ENCODE results near the gene ASTN2. TPM values are rescaled to one million over a fixed set of nuclear protein-coding genes. Genes with fewer than 3 reads are reported as not detected.

Gene ASTN2
- total and polyA plus RNA-seq, 10 donors: 0.87 to 6.1 (median 3.7) TPM

DNA sequence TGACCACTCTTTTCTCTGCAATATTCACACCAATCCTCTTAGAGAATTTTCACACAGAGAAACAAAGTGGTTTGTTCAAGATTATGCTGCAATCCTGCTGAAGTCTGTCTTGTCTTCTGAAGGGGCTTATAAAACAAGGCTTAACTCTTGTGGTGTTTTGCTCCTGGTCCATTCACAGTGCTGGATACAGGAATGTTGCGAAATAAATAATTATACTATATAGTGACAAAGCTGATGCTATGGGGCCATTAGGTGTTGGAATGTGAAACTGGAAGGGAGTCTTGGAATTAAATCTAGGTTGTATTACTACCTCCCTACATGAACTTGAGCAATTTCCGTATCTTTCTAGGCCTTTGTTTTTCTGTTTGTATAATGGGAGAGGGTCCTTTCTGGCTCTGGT is 557.5 kb downstream of the ASTN2 start:
- TF ChIP-seq POLR2AphosphoS5 (IDR thresholded peaks at IDR 0.05) (no peak), POLR2A (IDR thresholded peaks at IDR 0.05) (no peak)
- TF ChIP-seq, protein P1, sequence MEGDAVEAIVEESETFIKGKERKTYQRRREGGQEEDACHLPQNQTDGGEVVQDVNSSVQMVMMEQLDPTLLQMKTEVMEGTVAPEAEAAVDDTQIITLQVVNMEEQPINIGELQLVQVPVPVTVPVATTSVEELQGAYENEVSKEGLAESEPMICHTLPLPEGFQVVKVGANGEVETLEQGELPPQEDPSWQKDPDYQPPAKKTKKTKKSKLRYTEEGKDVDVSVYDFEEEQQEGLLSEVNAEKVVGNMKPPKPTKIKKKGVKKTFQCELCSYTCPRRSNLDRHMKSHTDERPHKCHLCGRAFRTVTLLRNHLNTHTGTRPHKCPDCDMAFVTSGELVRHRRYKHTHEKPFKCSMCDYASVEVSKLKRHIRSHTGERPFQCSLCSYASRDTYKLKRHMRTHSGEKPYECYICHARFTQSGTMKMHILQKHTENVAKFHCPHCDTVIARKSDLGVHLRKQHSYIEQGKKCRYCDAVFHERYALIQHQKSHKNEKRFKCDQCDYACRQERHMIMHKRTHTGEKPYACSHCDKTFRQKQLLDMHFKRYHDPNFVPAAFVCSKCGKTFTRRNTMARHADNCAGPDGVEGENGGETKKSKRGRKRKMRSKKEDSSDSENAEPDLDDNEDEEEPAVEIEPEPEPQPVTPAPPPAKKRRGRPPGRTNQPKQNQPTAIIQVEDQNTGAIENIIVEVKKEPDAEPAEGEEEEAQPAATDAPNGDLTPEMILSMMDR (IDR thresholded peaks at IDR 0.05 in 8 of 11, conservative IDR thresholded peaks at IDR 0.05 in 3 of 11): no peak
- Histone ChIP-seq H3K9me3 (no peaks in the 10 kb centered on the region), H3K4me3 (no peak overlapping the region), H3K27me3 (replicated peaks in 1 of 7) (no peaks in the 10 kb centered on the region), H3K27ac (no peak overlapping the region), H3K4me1 (peaks cover 0 to 5% (median 0%) of the 10 kb centered on the region in 6 donors), H3K36me3 (no peaks in the 10 kb centered on the region)
- DNase-seq: no peak
- WGBS, 5 donors: 67 to 94% (median 87%) methylated on average over 2 of the region's 2 CpGs
- intact Hi-C loops (cut with DNase I; ENCODE audit: low total_unique reads): no loop called here

DNA sequence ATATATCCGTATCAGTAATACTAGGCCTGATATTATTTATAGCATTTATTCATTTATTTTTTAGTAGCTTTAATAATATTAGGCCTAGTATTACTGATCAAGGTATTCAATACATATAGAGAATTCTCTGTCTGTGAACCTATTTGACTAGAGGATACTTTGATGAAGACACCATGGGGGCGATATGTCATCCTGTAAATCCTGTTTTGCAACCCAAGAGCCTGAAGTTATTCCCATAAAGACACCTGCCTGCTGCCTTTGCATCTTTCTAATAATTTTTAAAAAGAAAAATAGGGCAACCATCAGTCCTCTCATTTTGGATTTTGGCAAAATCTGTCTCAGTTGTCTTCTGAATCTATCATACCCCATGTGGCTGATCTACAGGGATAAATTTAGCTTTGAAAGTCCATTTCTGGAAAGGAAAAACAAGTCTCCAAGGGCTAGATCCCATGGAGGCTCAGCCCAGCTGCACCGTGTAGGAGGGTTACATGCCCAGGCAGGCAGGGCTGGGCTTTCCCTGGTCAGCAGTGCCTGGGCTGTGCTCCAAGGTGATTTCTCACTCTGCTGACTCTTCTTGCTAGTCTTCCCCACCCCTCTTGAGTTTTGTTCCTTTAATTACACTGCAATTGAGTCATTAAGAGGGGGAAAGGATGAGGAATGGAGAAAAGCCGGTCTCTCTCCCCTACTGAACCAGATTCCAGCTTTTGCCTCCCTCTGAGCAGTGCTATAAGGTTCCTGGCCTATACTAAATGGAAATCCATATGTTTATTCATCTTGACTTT is 558.8 kb downstream of the ASTN2 start:
- no peak overlapping the region for H3K27ac ChIP-seq
- DNase-seq: no peak
- TF ChIP-seq POLR2A (IDR thresholded peaks at IDR 0.05): no peak
- no peak for TF ChIP-seq POLR2AphosphoS5 (IDR thresholded peaks at IDR 0.05)
- TF ChIP-seq, protein P1 (IDR thresholded peaks at IDR 0.05 in 8 of 11, conservative IDR thresholded peaks at IDR 0.05 in 3 of 11): no peak

DNA sequence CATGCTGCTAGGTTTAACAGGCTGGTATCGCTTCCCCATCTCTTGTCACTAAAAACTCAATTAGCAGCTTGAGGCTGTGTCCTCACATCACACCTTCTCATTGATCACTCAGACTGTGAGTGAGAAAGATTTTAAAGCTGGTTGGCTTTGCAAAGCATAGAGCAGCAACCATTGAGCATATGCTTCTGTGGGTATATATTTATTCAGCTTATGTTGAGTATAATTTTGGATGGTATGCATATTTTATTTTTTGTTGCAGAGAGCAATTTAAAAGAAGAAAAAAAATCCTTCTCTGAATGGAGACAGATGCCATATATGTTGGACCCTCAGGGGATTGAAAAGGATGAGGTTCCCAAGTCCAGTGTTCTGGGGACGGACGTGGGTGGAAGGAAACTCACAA is 565.1 kb downstream of the ASTN2 start:
- H3K9me3 ChIP-seq: no peaks in the 10 kb centered on the region
- no peak overlapping the region for H3K27ac ChIP-seq
- DNase-seq: no peak
- TF ChIP-seq POLR2AphosphoS5 (IDR thresholded peaks at IDR 0.05) (no peak), POLR2A (IDR thresholded peaks at IDR 0.05) (no peak)
- TF ChIP-seq, protein P1 (IDR thresholded peaks at IDR 0.05 in 8 of 11, conservative IDR thresholded peaks at IDR 0.05 in 3 of 11): no peak
- H3K36me3 ChIP-seq: no peaks in the 10 kb centered on the region
- intact Hi-C loops (cut with DNase I; ENCODE audit: low total_unique reads): no loop called here
- no peaks in the 10 kb centered on the region for H3K27me3 ChIP-seq (replicated peaks in 1 of 7)
- WGBS, 5 donors: 55 to 86% (median 65%) methylated on average over 3 of the region's 3 CpGs
- H3K4me3 ChIP-seq: no peak overlapping the region
- no peaks in the 10 kb centered on the region for H3K4me1 ChIP-seq

More for the DNA sequence above, 558.8 kb downstream of the ASTN2 start:
- H3K4me1 ChIP-seq: peaks cover 0 to 5% (median 0%) of the 10 kb centered on the region in 6 donors
- intact Hi-C loops (cut with DNase I; ENCODE audit: low total_unique reads): no loop called here
- WGBS, 5 donors: 45 to 87% (median 63%) methylated on average over 4 of the region's 4 CpGs
- no peaks in the 10 kb centered on the region for H3K9me3 ChIP-seq
- H3K27me3 ChIP-seq (replicated peaks in 1 of 7): no peaks in the 10 kb centered on the region
- no peak overlapping the region for H3K4me3 ChIP-seq
- H3K36me3 ChIP-seq: no peaks in the 10 kb centered on the region

DNA sequence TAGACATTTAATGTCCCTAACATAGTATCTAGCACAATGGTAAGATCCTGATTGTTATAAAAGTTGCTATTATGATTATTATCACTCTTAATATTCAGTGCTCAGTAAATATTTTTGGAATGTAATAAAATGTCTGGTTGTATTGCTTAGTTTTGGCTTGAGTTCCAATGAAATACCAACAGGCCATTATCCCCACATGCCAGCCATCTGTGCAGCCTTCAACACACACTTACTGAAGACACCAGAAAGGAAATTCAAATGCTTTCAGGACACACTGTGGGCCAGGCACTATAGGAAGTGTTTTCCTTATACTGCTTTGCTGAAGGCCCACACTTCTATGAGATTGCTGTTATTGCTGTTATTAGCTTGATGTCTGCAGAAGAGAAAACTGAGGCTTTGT is 570.2 kb downstream of the ASTN2 start:
- no peaks in the 10 kb centered on the region for H3K9me3 ChIP-seq
- H3K4me1 ChIP-seq: no peaks in the 10 kb centered on the region
- DNase-seq: no peak
- no peak overlapping the region for H3K4me3 ChIP-seq
- H3K27me3 ChIP-seq (replicated peaks in 1 of 7): no peaks in the 10 kb centered on the region
- H3K27ac ChIP-seq: no peak overlapping the region
- TF ChIP-seq POLR2AphosphoS5 (IDR thresholded peaks at IDR 0.05): no peak
- no peak for TF ChIP-seq POLR2A (IDR thresholded peaks at IDR 0.05)
- intact Hi-C loops (cut with DNase I; ENCODE audit: low total_unique reads): no loop called here
- H3K36me3 ChIP-seq: no peaks in the 10 kb centered on the region

All from spleen (tissue), 11 donors.